ENCODE measurements around the gene KLK8. TPM values are rescaled to one million over a fixed set of nuclear protein-coding genes. Genes with fewer than 3 reads are reported as not detected.

The KLK8 gene
- total RNA-seq, 1 experiment from 2014 or later: 128 TPM

GRCh38 chr19:51002542-51003311 is 1.3 kb upstream of the KLK8 start:
- no peak for TF ChIP-seq EZH2 (IDR thresholded peaks at IDR 0.05; ENCODE audit: low read depth)
- H3F3A ChIP-seq (ENCODE audit: insufficient read depth, low read depth): peaks cover 19% of the 10 kb centered on the region; the same call in 1 of the 2 replicates
- H4K20me1 ChIP-seq (ENCODE audit: insufficient read depth): no peaks in the 10 kb centered on the region
- peak; percentile 94 to 98 for DNase-seq
- H3K4me2 ChIP-seq: peak overlapping the region; percentile 93
- no peaks in the 10 kb centered on the region for H3K9me2 ChIP-seq (ENCODE audit: insufficient read depth)
- ChIA-PET POLR2A (ENCODE audit: unreplicated experiment) (interaction anchor here (0.5 to 2.1 kb wide), 17 partner anchors 8 to 492 kb away, joined by 3 to 19 read pairs (median 5); partner anchors contain the start of genes JOSD2, KLK5 and KLK6), CTCF (interaction anchor here (0.5 to 2.6 kb wide), 6 partner anchors 14 to 617 kb away, joined by 3 to 20 read pairs (median 4); no protein-coding TSS in a partner anchor)
- H3K9me3 ChIP-seq (ENCODE audit: insufficient read depth, low read depth): no peaks in the 10 kb centered on the region
- H3K27ac ChIP-seq: peak overlapping the region; percentile 66
- H3K36me3 ChIP-seq (ENCODE audit: low read depth): peaks cover 7% of the 10 kb centered on the region; the same call in 1 of the 2 replicates
- peak overlapping the region; percentile 77 for H2AFZ ChIP-seq
- H3K4me1 ChIP-seq (replicated peaks; ENCODE audit: insufficient read depth): peaks cover 8% of the 10 kb centered on the region
- BruUV-seq (replicated peaks): no TSS peak
- peaks cover 26% of the 10 kb centered on the region for H3K79me2 ChIP-seq (ENCODE audit: low read depth)
- no peaks in the 10 kb centered on the region for H3K27me3 ChIP-seq (ENCODE audit: insufficient read depth, low read depth)
- intact Hi-C loops (cut with micrococcal nuclease; ENCODE audit: unreplicated experiment): loop anchor here (1.0 kb wide), 2 partner anchors 51 to 72 kb away; no protein-coding TSS in a partner anchor
- peak overlapping the region; percentile 64 for H3K4me3 ChIP-seq

- Histone ChIP-seq H4K20me1 (ENCODE audit: insufficient read depth) (no peaks in the 10 kb centered on the region), H3K36me3 (ENCODE audit: low read depth) (peaks cover 7% of the 10 kb centered on the region; the same call in 1 of the 2 replicates), H3K9me2 (ENCODE audit: insufficient read depth) (no peaks in the 10 kb centered on the region), H3K9me3 (ENCODE audit: insufficient read depth, low read depth) (no peaks in the 10 kb centered on the region), H3K4me2 (peak overlapping the region; percentile 93), H3K27me3 (ENCODE audit: insufficient read depth, low read depth) (no peaks in the 10 kb centered on the region), H2AFZ (peak overlapping the region; percentile 77), H3K4me1 (replicated peaks; ENCODE audit: insufficient read depth) (peaks cover 8% of the 10 kb centered on the region), H3K27ac (peak overlapping the region; percentile 66), H3F3A (ENCODE audit: insufficient read depth, low read depth) (peaks cover 19% of the 10 kb centered on the region; the same call in 1 of the 2 replicates), H3K4me3 (peak overlapping the region; percentile 64), H3K79me2 (ENCODE audit: low read depth) (peaks cover 26% of the 10 kb centered on the region)
- peak; percentile 66 to 68 for DNase-seq
- intact Hi-C loops (cut with micrococcal nuclease; ENCODE audit: unreplicated experiment): loop anchor here (1.0 kb wide), 2 partner anchors 51 to 72 kb away; no protein-coding TSS in a partner anchor
- TSS peak; percentile 64 for BruUV-seq (replicated peaks)
- POLR2A ChIA-PET (ENCODE audit: unreplicated experiment): interaction anchor here (0.6 to 2.1 kb wide), 17 partner anchors 9 to 491 kb away, joined by 3 to 19 read pairs (median 5); partner anchors contain the start of genes JOSD2, KLK5 and KLK6
- CTCF ChIA-PET: interaction anchor here (0.5 to 2.6 kb wide), 6 partner anchors 15 to 617 kb away, joined by 3 to 20 read pairs (median 4); no protein-coding TSS in a partner anchor
- TF ChIP-seq, protein P1, sequence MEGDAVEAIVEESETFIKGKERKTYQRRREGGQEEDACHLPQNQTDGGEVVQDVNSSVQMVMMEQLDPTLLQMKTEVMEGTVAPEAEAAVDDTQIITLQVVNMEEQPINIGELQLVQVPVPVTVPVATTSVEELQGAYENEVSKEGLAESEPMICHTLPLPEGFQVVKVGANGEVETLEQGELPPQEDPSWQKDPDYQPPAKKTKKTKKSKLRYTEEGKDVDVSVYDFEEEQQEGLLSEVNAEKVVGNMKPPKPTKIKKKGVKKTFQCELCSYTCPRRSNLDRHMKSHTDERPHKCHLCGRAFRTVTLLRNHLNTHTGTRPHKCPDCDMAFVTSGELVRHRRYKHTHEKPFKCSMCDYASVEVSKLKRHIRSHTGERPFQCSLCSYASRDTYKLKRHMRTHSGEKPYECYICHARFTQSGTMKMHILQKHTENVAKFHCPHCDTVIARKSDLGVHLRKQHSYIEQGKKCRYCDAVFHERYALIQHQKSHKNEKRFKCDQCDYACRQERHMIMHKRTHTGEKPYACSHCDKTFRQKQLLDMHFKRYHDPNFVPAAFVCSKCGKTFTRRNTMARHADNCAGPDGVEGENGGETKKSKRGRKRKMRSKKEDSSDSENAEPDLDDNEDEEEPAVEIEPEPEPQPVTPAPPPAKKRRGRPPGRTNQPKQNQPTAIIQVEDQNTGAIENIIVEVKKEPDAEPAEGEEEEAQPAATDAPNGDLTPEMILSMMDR (conservative IDR thresholded peaks at IDR 0.05): no peak
- no peak for TF ChIP-seq EZH2 (IDR thresholded peaks at IDR 0.05; ENCODE audit: low read depth)
These were observed 707 bp upstream of the KLK8 start for GRCh38 chr19:51002089-51002532.

- BruUV-seq (replicated peaks): no TSS peak
- Histone ChIP-seq H2AFZ (peak overlapping the region; percentile 77), H3K27ac (peak overlapping the region; percentile 66), H3K79me2 (ENCODE audit: low read depth) (peaks cover 26% of the 10 kb centered on the region), H3K9me2 (ENCODE audit: insufficient read depth) (no peaks in the 10 kb centered on the region), H3K9me3 (ENCODE audit: insufficient read depth, low read depth) (no peaks in the 10 kb centered on the region), H3K4me1 (replicated peaks; ENCODE audit: insufficient read depth) (peaks cover 8% of the 10 kb centered on the region), H3K4me3 (peak overlapping the region; percentile 64), H3K36me3 (ENCODE audit: low read depth) (peaks cover 7% of the 10 kb centered on the region; the same call in 1 of the 2 replicates), H3F3A (ENCODE audit: insufficient read depth, low read depth) (peaks cover 19% of the 10 kb centered on the region; the same call in 1 of the 2 replicates), H3K27me3 (ENCODE audit: insufficient read depth, low read depth) (no peaks in the 10 kb centered on the region), H3K4me2 (peak overlapping the region; percentile 93), H4K20me1 (ENCODE audit: insufficient read depth) (no peaks in the 10 kb centered on the region)
- DNase-seq: peak; percentile 81 to 82
- ChIA-PET CTCF (interaction anchor here (0.6 to 2.6 kb wide), 5 partner anchors 10 to 409 kb away, joined by 3 to 20 read pairs (median 4); partner anchors contain the start of gene KLK7), POLR2A (ENCODE audit: unreplicated experiment) (interaction anchor here (0.5 to 2.1 kb wide), 5 partner anchors 8 to 46 kb away, joined by 3 to 22 read pairs (median 13); partner anchors contain the start of genes KLK6 and KLK7)
- TF ChIP-seq EZH2 (IDR thresholded peaks at IDR 0.05; ENCODE audit: low read depth): no peak
- TF ChIP-seq, protein P1 (conservative IDR thresholded peaks at IDR 0.05): no peak
- intact Hi-C loops (cut with micrococcal nuclease; ENCODE audit: unreplicated experiment): loop anchor here (1.0 kb wide), 3 partner anchors 9 to 32 kb away; partner anchors contain the start of gene KLK6
These were observed 423 bp downstream of the KLK8 start for GRCh38 chr19:51000981-51001380.
